ENCODE measurements around the gene CFAP20DC. TPM values are rescaled to one million over a fixed set of nuclear protein-coding genes. Genes with fewer than 3 reads are reported as not detected.

Gene CFAP20DC
- total and polyA plus RNA-seq, 10 of the 15 experiments (the other 5 are each of a cell fraction or from before 2014, with no cell fraction given): 0.53 to 11.6 (median 2.0) TPM

DNA sequence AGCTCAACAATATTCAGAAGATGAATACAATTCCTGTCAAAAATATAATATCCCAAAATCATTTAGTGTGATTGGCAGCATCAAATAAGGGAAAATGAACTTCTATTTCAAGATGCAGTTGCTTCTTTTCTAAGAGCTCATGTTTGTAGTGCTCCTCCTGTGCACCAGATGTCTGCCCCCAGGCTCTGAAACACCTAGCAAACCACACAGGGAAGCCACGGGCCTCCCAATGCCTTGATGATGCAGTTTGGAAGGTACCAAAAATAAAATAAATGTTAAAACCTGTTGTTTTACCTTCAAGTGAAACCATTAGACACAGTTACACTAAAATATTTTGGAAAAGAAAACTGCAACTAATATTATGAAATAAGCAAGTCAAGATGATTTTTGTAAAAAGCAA is 22.2 kb downstream of the CFAP20DC start:
- RAD21 ChIA-PET (ENCODE audit: unreplicated experiment): interaction anchor here (1.3 kb wide), 1 partner anchor 21 kb away, joined by 4 read pairs; no protein-coding TSS in a partner anchor
- FAIRE-seq: no peak
- TF ChIP-seq ZNF207 (IDR thresholded peaks at IDR 0.05; ENCODE audit: borderline replicate concordance) (no peak), POLR2AphosphoS2 (IDR thresholded peaks at IDR 0.05; ENCODE audit: low read depth, low read length) (no peak), NR2F1 (conservative IDR thresholded peaks at IDR 0.05) (peak; percentile 61; the same call in 1 of the 2 replicates), KDM1A (IDR thresholded peaks at IDR 0.05; ENCODE audit: borderline replicate concordance) (no peak), CBFB (IDR thresholded peaks at IDR 0.05; ENCODE audit: low read depth) (no peak), SREBF1 (IDR thresholded peaks at IDR 0.05; ENCODE audit: low read length) (no peak)

DNA sequence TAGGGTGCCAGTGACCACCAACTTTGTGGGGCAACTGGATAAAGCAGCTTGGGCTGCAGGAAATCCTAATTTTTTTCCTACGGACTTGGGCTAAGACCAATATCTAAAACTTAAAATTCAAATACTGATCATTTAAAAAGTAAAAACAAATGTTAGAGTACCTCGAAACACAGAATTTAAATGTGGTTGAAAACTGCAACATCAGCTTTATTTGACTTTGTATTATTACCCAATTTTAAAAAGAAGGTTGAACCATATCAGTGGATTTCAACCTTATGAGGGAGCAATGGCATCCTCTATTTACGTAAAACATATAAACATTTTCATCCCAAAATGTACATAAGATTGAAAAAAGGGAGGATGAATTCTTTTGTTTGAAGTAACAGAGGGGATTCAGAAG is 26.2 kb downstream of the CFAP20DC start:
- Histone ChIP-seq H3K79me2 (ENCODE audit: control insufficient read depth, insufficient read depth, low read length) (no peaks in the 10 kb centered on the region), H3K4me1 (ENCODE audit: control insufficient read depth, insufficient read depth, low read length) (no peaks in the 10 kb centered on the region), H3K36me3 (ENCODE audit: control insufficient read depth in 2 of 2, insufficient read depth in 2 of 2, low read length in 1 of 2) (no peaks in the 10 kb centered on the region), H3K4me3 (no peak overlapping the region), H4K20me1 (ENCODE audit: control insufficient read depth, insufficient read depth) (no peaks in the 10 kb centered on the region), H3K9ac (ENCODE audit: control insufficient read depth, insufficient read depth, low read length) (no peak overlapping the region), H3K9me3 (replicated peaks; ENCODE audit: control insufficient read depth, insufficient read depth, low read length) (no peaks in the 10 kb centered on the region), H3K27ac (ENCODE audit: control insufficient read depth, insufficient read depth) (no peak overlapping the region), H3K4me2 (ENCODE audit: control insufficient read depth, insufficient read depth) (no peak overlapping the region), H2AFZ (ENCODE audit: control insufficient read depth, low read depth, low read length) (no peak overlapping the region), H3K27me3 (replicated peaks in 1 of 2; ENCODE audit: control insufficient read depth in 2 of 2, insufficient read depth in 2 of 2, low read length in 1 of 2) (no peaks in the 10 kb centered on the region)
- intact Hi-C loops (cut with micrococcal nuclease; ENCODE audit: unreplicated experiment): no loop called here
- ChIA-PET SMC1A (ENCODE audit: uncharacterized antibody, unreplicated experiment) (interaction anchor here (1.1 kb wide), 1 partner anchor 13 kb away, joined by 3 read pairs; no protein-coding TSS in a partner anchor), RAD21 (ENCODE audit: unreplicated experiment) (no interaction called here), CTCF (no interaction called here), POLR2A (interaction anchor here (0.5 kb wide), 1 partner anchor 135 kb away, joined by 4 read pairs; no protein-coding TSS in a partner anchor)
- FAIRE-seq: no peak
- 17% methylated on average over 3 of the region's 3 CpGs for WGBS (ENCODE audit: insufficient coverage, insufficient replicate concordance, low lambda C conversion rate, missing lambda C conversion rate)
- TF ChIP-seq DPF2 (IDR thresholded peaks at IDR 0.05): no peak
- TF ChIP-seq BCL11A (IDR thresholded peaks at IDR 0.05; ENCODE audit: low read depth, low read length): no peak
- TF ChIP-seq CHD2 (IDR thresholded peaks at IDR 0.05; ENCODE audit: borderline replicate concordance, low read depth, low read length): no peak
- no peak for TF ChIP-seq SMC3 (IDR thresholded peaks at IDR 0.05; ENCODE audit: borderline replicate concordance, low read length)
- TF ChIP-seq, protein P1, sequence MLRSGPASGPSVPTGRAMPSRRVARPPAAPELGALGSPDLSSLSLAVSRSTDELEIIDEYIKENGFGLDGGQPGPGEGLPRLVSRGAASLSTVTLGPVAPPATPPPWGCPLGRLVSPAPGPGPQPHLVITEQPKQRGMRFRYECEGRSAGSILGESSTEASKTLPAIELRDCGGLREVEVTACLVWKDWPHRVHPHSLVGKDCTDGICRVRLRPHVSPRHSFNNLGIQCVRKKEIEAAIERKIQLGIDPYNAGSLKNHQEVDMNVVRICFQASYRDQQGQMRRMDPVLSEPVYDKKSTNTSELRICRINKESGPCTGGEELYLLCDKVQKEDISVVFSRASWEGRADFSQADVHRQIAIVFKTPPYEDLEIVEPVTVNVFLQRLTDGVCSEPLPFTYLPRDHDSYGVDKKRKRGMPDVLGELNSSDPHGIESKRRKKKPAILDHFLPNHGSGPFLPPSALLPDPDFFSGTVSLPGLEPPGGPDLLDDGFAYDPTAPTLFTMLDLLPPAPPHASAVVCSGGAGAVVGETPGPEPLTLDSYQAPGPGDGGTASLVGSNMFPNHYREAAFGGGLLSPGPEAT (IDR thresholded peaks at IDR 0.05; ENCODE audit: low read depth): no peak
- TF ChIP-seq SREBF1 (IDR thresholded peaks at IDR 0.05; ENCODE audit: low read length): no peak
- BruUV-seq (replicated peaks): no TSS peak
- DNase-seq (ENCODE audit: low read depth, low spot score): no peak
- in situ Hi-C loops (cut with MboI): no loop called here
- ATAC-seq: no peak

More for the DNA sequence above, 22.2 kb downstream of the CFAP20DC start:
- no peaks in the 10 kb centered on the region for H3K27me3 ChIP-seq (replicated peaks in 1 of 2; ENCODE audit: control insufficient read depth in 2 of 2, insufficient read depth in 2 of 2, low read length in 1 of 2)
- DNase-seq (ENCODE audit: low read depth, low spot score): no peak
- in situ Hi-C loops (cut with MboI) (no loop called here), intact Hi-C loops (cut with micrococcal nuclease; ENCODE audit: unreplicated experiment) (no loop called here)
- H2AFZ ChIP-seq (ENCODE audit: control insufficient read depth, low read depth, low read length): no peak overlapping the region
- H3K79me2 ChIP-seq (ENCODE audit: control insufficient read depth, insufficient read depth, low read length): no peaks in the 10 kb centered on the region
- H3K4me2 ChIP-seq (ENCODE audit: control insufficient read depth, insufficient read depth): no peak overlapping the region
- no peaks in the 10 kb centered on the region for H3K36me3 ChIP-seq (ENCODE audit: control insufficient read depth in 2 of 2, insufficient read depth in 2 of 2, low read length in 1 of 2)
- ChIA-PET POLR2A (no interaction called here), SMC1A (ENCODE audit: uncharacterized antibody, unreplicated experiment) (interaction anchor here (0.7 to 3.4 kb wide), 8 partner anchors 11 to 204 kb away, joined by 3 to 16 read pairs (median 5); no protein-coding TSS in a partner anchor), CTCF (interaction anchor here (1.4 to 3.1 kb wide), 3 partner anchors 17 to 204 kb away, joined by 3 to 14 read pairs (median 5); no protein-coding TSS in a partner anchor)
- no peak overlapping the region for H3K9ac ChIP-seq (ENCODE audit: control insufficient read depth, insufficient read depth, low read length)
- no peaks in the 10 kb centered on the region for H4K20me1 ChIP-seq (ENCODE audit: control insufficient read depth, insufficient read depth)
- H3K4me1 ChIP-seq (ENCODE audit: control insufficient read depth, insufficient read depth, low read length): no peaks in the 10 kb centered on the region
- BruUV-seq (replicated peaks): no TSS peak
- no peak overlapping the region for H3K4me3 ChIP-seq
- no peak overlapping the region for H3K27ac ChIP-seq (ENCODE audit: control insufficient read depth, insufficient read depth)
- no peaks in the 10 kb centered on the region for H3K9me3 ChIP-seq (replicated peaks; ENCODE audit: control insufficient read depth, insufficient read depth, low read length)
- WGBS (ENCODE audit: insufficient coverage, insufficient replicate concordance, low lambda C conversion rate, missing lambda C conversion rate): 0% methylated on average over 1 of the region's 1 CpG
- peak; percentile 53 for ATAC-seq
